Measurements from ENCODE around the gene MEGF6. TPM values are rescaled to one million over a fixed set of nuclear protein-coding genes. Genes with fewer than 3 reads are reported as not detected.
"Not testable (repeated sequence)": the region's sequence is repeated elsewhere in the genome, so short reads cannot be mapped to it uniquely, and the experiment has no call there.

MEGF6 gene
- total RNA-seq, 4 donors from 2014 or later = 66.7 to 120 (median 74.5) TPM

DNA sequence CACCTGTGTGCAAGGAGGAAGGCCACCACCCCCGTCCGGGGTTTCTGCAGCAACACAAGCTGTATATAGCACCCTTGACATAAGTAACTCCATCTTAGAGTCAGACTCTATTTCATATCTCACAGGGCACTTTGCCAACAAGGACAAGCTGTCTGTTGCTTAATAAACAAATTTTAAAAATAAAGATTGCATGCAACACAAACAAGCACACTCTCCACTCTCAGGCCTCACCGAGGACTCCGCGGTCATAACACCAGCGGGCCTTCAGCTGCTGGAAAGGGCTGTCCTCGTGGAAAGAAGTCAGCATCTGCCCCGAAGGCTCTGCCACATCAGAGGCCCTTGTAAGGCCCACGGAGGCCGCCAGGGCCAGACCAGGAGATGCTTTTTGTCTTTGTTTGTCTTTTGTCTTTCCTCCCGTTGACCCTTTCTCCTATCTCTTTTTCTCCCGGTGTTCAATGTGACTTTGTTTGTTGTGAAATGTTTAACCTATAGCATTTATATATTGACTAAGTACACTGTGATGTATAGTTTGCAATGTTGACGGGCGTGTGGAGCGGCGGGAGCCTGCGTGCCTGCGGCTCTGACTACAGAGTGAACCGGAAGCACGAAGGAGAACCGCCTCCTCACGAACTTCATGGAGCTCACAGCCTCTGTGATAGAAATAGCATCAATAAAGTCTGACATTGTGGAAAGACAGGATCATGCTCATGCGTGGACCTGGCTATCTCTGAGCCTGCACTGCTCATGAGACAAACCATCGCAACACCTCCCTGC is 24.1 kb downstream of the MEGF6 start:
- H3K4me1 ChIP-seq = no peaks in the 10 kb centered on the region
- 78% methylated on average over 24 of the region's 24 CpGs for WGBS
- H3K36me3 ChIP-seq = no peaks in the 10 kb centered on the region
- TF ChIP-seq EP300 (IDR thresholded peaks at IDR 0.05) = no peak
- TF ChIP-seq POLR2AphosphoS5 (IDR thresholded peaks at IDR 0.05) = no peak
- TF ChIP-seq POLR2A (IDR thresholded peaks at IDR 0.05) = no peak
- TF ChIP-seq, protein P1, sequence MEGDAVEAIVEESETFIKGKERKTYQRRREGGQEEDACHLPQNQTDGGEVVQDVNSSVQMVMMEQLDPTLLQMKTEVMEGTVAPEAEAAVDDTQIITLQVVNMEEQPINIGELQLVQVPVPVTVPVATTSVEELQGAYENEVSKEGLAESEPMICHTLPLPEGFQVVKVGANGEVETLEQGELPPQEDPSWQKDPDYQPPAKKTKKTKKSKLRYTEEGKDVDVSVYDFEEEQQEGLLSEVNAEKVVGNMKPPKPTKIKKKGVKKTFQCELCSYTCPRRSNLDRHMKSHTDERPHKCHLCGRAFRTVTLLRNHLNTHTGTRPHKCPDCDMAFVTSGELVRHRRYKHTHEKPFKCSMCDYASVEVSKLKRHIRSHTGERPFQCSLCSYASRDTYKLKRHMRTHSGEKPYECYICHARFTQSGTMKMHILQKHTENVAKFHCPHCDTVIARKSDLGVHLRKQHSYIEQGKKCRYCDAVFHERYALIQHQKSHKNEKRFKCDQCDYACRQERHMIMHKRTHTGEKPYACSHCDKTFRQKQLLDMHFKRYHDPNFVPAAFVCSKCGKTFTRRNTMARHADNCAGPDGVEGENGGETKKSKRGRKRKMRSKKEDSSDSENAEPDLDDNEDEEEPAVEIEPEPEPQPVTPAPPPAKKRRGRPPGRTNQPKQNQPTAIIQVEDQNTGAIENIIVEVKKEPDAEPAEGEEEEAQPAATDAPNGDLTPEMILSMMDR (IDR thresholded peaks at IDR 0.05) = no peak
- DNase-seq (ENCODE audit: low spot score in 2 of 2) = no peak
- no peak overlapping the region for H3K4me3 ChIP-seq
- no peak overlapping the region for H3K27ac ChIP-seq
- no peaks in the 10 kb centered on the region for H3K27me3 ChIP-seq
- no peaks in the 10 kb centered on the region for H3K9me3 ChIP-seq

DNA sequence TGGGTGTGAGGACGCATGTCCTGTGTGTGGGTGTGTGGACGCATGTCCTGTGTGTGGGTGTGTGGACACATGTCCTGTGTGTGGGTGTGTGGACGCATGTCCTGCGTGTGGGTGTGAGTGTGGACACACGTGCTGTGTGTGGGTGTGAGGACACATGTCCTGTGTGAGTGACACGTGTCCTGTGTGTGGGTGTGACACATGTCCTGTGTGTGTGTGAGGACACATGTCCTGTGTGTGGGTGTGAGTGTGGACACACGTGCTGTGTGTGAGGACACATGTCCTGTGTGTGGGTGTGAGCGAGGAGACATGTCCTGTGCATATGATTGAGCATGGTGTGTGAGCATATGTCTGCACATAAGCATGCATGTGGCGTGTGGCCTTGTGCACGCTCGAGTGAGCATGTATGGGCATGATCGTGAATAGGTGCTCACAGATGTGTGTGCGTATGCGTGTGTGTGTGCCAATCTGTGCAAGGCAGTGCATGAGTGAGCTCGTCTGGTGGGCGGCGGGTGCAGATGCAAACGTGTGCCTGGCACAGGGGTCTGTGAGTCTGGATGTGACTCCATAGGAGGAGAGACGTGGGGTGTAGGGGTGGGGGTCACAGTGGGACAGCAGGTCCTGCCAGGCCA is 25.3 kb downstream of the MEGF6 start:
- H3K4me1 ChIP-seq = no peaks in the 10 kb centered on the region
- no peak for TF ChIP-seq EP300 (IDR thresholded peaks at IDR 0.05)
- TF ChIP-seq, protein P1 (IDR thresholded peaks at IDR 0.05) = no peak
- no peak for TF ChIP-seq POLR2A (IDR thresholded peaks at IDR 0.05)
- no peak for TF ChIP-seq POLR2AphosphoS5 (IDR thresholded peaks at IDR 0.05)
- no peak overlapping the region for H3K4me3 ChIP-seq
- no peaks in the 10 kb centered on the region for H3K36me3 ChIP-seq
- H3K27ac ChIP-seq = no peak overlapping the region
- 85% methylated on average over 16 of the region's 19 CpGs for WGBS
- H3K27me3 ChIP-seq = peaks cover 6% of the 10 kb centered on the region
- H3K9me3 ChIP-seq = no peaks in the 10 kb centered on the region
- no peak for DNase-seq (ENCODE audit: low spot score in 2 of 2)

DNA sequence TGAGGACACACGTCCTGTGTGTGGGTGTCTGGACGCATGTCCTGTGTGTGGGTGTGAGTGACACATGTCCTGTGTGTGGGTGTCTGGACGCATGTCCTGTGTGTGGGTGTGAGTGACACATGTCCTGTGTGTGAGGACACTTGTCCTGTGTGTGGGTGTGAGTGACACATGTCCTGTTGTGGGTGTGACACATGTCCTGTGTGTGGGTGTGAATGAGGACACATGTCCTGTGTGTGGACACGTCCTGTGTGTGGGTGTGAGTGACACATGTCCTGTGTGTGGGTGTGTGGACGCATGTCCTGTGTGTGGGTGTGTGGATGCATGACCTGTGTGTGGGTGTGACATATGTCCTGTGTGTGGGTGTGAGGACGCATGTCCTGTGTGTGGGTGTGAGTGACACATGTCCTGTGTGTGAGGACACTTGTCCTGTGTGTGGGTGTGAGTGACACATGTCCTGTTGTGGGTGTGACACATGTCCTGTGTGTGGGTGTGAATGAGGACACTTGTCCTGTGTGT is 25.9 kb downstream of the MEGF6 start:
- not testable (repeated sequence) for H3K9me3 ChIP-seq; H3K4me3 ChIP-seq; H3K36me3 ChIP-seq; H3K27me3 ChIP-seq; DNase-seq (ENCODE audit: low spot score in 2 of 2); H3K4me1 ChIP-seq; H3K27ac ChIP-seq
- 75% methylated on average over 6 of the region's 6 CpGs for WGBS

DNA sequence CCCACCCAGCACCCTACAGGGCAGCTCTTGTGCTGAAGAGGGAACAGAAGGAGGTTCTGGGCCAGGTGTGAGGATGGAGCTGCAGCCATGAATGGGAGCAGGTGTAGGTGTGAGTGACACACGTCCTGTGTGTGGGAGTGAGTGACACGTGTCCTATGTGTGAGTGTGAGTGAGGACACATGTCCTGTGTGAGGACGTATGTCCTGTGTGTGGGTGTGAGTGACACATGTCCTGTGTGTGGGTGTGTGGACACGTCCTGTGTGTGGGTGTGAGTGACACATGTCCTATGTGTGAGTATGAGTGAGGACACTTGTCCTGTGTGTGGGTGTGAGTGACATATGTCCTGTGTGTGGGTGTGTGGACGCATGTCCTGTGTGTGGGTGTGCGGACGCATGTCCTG is 26.4 kb downstream of the MEGF6 start:
- H3K36me3 ChIP-seq = no peaks in the 10 kb centered on the region
- no peak for TF ChIP-seq EP300 (IDR thresholded peaks at IDR 0.05)
- TF ChIP-seq, protein P1 (IDR thresholded peaks at IDR 0.05) = no peak
- TF ChIP-seq POLR2A (IDR thresholded peaks at IDR 0.05) = no peak
- no peak for TF ChIP-seq POLR2AphosphoS5 (IDR thresholded peaks at IDR 0.05)
- H3K9me3 ChIP-seq = no peaks in the 10 kb centered on the region
- H3K4me1 ChIP-seq = no peaks in the 10 kb centered on the region
- H3K27me3 ChIP-seq = peaks cover 6% of the 10 kb centered on the region
- 80% methylated on average over 7 of the region's 7 CpGs for WGBS
- H3K27ac ChIP-seq = no peak overlapping the region
- no peak overlapping the region for H3K4me3 ChIP-seq
- DNase-seq (ENCODE audit: low spot score in 2 of 2) = no peak

DNA sequence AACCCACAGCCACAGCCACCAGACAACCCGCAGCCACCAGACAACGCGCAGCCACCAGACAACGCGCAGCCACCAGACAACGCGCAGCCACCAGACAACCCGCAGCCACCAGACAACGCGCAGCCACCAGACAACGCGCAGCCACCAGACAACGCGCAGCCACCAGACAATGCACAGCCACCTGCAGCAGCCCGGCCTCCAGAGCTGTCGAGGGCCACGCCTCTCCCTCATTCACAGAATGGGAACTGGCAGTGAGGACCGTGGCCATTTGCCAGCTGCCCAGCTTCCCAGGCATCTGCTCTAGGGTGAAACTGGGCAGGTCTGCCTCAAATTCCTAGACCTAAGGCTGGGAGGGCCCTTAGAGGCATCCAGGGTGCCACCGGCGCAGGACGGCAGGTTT is 27.6 kb downstream of the MEGF6 start:
- DNase-seq (ENCODE audit: low spot score in 2 of 2); H3K9me3 ChIP-seq; H3K4me3 ChIP-seq; H3K4me1 ChIP-seq; H3K36me3 ChIP-seq; H3K27ac ChIP-seq; H3K27me3 ChIP-seq: not testable (repeated sequence)
- WGBS = 100% methylated on average over 1 of the region's 21 CpGs

DNA sequence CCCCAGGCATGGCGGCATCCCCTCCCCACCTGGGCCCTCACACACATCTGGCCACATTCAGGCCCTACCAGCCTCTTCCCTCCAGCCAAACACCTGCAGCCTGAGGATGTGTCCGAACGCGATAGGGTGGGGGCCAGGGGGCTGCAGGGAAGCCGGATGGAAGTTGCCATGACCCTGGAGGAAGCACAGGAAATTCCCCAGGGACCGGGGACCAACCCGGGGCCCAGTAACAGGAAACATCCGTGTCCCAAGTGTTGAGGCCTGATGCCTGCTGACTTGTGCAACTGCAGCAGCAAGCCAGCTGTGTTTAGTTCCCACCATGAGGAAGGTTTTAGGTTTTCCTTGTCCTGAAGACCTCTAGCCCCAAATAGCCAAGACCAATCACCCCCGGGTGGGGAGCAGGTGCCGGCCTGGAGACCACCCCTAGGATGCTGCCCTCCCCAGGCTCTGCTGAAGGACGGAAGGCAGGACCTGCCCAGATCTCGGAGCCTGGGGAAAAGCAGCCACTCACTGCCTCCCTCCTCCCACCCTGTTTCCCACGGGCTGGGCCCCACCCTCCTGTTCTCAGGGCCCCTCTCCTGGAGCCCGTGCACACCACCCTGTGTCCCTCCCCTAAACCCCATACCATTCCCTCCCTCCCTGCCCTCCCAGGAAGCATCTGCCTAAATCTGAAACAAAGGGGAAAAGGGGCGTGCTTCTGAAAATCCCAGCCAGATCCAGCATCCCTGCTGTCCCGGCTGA is 29.8 kb downstream of the MEGF6 start:
- no peaks in the 10 kb centered on the region for H3K9me3 ChIP-seq
- no peaks in the 10 kb centered on the region for H3K36me3 ChIP-seq
- DNase-seq (ENCODE audit: low spot score in 2 of 2) = no peak
- no peak overlapping the region for H3K27ac ChIP-seq
- H3K27me3 ChIP-seq = peaks cover 6% of the 10 kb centered on the region
- WGBS = 59% methylated on average over 12 of the region's 16 CpGs
- TF ChIP-seq, protein P1 (IDR thresholded peaks at IDR 0.05) = no peak
- TF ChIP-seq EP300 (IDR thresholded peaks at IDR 0.05) = no peak
- no peak for TF ChIP-seq POLR2AphosphoS5 (IDR thresholded peaks at IDR 0.05)
- H3K4me3 ChIP-seq = no peak overlapping the region
- no peaks in the 10 kb centered on the region for H3K4me1 ChIP-seq

Measured in suprapubic skin (tissue), 4 donors.